ENCODE results near the gene CCDC187.

DNA sequence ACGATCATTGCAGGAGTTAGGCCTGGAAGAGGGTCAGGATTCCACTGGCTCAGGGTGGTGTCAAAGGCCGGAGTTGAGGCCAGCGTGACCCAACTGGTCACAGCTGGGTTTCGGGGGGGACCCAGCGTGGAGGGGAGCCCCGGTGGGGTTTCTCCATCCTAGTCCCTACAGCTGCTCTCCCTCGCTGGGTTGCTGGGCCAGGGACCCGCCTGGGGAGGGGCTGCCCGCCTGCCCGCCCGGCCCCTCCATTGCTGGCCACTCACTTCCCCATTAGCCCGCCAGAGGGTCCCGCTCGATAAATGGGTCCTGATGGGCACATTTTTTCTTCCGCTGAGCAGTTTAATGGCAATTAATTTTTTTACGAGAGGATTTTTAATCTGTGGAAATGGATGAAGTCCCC lies 8.8 kb downstream of the CCDC187 start:
- TF ChIP-seq, protein P1, sequence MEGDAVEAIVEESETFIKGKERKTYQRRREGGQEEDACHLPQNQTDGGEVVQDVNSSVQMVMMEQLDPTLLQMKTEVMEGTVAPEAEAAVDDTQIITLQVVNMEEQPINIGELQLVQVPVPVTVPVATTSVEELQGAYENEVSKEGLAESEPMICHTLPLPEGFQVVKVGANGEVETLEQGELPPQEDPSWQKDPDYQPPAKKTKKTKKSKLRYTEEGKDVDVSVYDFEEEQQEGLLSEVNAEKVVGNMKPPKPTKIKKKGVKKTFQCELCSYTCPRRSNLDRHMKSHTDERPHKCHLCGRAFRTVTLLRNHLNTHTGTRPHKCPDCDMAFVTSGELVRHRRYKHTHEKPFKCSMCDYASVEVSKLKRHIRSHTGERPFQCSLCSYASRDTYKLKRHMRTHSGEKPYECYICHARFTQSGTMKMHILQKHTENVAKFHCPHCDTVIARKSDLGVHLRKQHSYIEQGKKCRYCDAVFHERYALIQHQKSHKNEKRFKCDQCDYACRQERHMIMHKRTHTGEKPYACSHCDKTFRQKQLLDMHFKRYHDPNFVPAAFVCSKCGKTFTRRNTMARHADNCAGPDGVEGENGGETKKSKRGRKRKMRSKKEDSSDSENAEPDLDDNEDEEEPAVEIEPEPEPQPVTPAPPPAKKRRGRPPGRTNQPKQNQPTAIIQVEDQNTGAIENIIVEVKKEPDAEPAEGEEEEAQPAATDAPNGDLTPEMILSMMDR (conservative IDR thresholded peaks at IDR 0.05; ENCODE audit: low read depth, low read length) = no peak
- no peak for TF ChIP-seq POLR2A (IDR thresholded peaks at IDR 0.05; ENCODE audit: low read depth, low read length)
- no peak for TF ChIP-seq RCOR1 (IDR thresholded peaks at IDR 0.05; ENCODE audit: insufficient replicate concordance, low read length)
- TF ChIP-seq RFX5 (IDR thresholded peaks at IDR 0.05; ENCODE audit: low read depth, low read length) = no peak
- TF ChIP-seq CEBPB (IDR thresholded peaks at IDR 0.05; ENCODE audit: low read depth, low read length) = no peak
- TF ChIP-seq, protein P2, sequence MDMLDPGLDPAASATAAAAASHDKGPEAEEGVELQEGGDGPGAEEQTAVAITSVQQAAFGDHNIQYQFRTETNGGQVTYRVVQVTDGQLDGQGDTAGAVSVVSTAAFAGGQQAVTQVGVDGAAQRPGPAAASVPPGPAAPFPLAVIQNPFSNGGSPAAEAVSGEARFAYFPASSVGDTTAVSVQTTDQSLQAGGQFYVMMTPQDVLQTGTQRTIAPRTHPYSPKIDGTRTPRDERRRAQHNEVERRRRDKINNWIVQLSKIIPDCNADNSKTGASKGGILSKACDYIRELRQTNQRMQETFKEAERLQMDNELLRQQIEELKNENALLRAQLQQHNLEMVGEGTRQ (IDR thresholded peaks at IDR 0.05; ENCODE audit: low read depth, low read length) = no peak
- TF ChIP-seq BHLHE40 (IDR thresholded peaks at IDR 0.05; ENCODE audit: low read depth, low read length) = no peak
- TF ChIP-seq RAD21 (IDR thresholded peaks at IDR 0.05; ENCODE audit: low read length) = no peak
- TF ChIP-seq SMC3 (IDR thresholded peaks at IDR 0.05; ENCODE audit: low read depth, low read length) = no peak
